CD4-positive, alpha-beta memory T cell (primary cell): ENCODE data around the gene RNASEH2C. TPM values are rescaled to one million over a fixed set of nuclear protein-coding genes. Genes with fewer than 3 reads are reported as not detected.

Experiments
- CTCF ChIA-PET: fragments of 350-600 bp; sonication (Branson Sonifier 250); formaldehyde crosslinking; loops from one replicate; lab custom pipeline; 2021; ENCODE audit warnings: inconsistent platforms; ENCODE audit not compliant: partially characterized antibody; lab: Charles Lee
- POLR2A ChIA-PET: fragments of 350-600 bp; sonication (Branson Sonifier 250); formaldehyde crosslinking; loops from one replicate; lab custom pipeline; 2021; ENCODE audit not compliant: partially characterized antibody; lab: Charles Lee
- DNase-seq, 5 donors: peaks; one replicate each; pipeline versions ENCODE4 v3.0.0 to v3.0.0-alpha.2; 2020 to 2022; ENCODE audit warnings: mixed read lengths in 1 of 5
- H3K27ac ChIP-seq: one replicate; pipeline ENCODE4 v1.7.0; 2013; ENCODE audit warnings: low read depth, low read length
- H3K27me3 ChIP-seq: 2 replicates; pipeline ENCODE4 v1.7.0; 2013; ENCODE audit warnings: mild to moderate bottlenecking, low read length, moderate library complexity; ENCODE audit not compliant: insufficient read depth
- H3K36me3 ChIP-seq: 2 replicates; pipeline ENCODE4 v1.7.0; 2013; ENCODE audit warnings: mild to moderate bottlenecking, low read length, moderate library complexity; ENCODE audit not compliant: insufficient read depth
- H3K4me1 ChIP-seq: 2 replicates; pipeline ENCODE4 v1.7.0; 2013; ENCODE audit warnings: mild to moderate bottlenecking, low read length, moderate library complexity; ENCODE audit not compliant: insufficient read depth
- H3K4me3 ChIP-seq, 2 donors: one replicate each; pipeline ENCODE4 v1.7.0; 2013; ENCODE audit warnings: low read length in 2 of 2, mild to moderate bottlenecking in 1 of 2
- H3K9me3 ChIP-seq, 2 donors: one replicate each; pipeline ENCODE4 v1.7.0; 2013; ENCODE audit warnings: low read length in 2 of 2, control low read depth in 1 of 2; ENCODE audit not compliant: control insufficient read depth in 1 of 2
- H3K27ac Mint-ChIP-seq, 7 donors: one replicate each; pipeline ENCODE4 v1.8.0; 2020 to 2021; ENCODE audit warnings: mixed read lengths in 7 of 7, mild to moderate bottlenecking in 6 of 7, inconsistent platforms in 3 of 7, moderate library complexity in 3 of 7
- H3K27me3 Mint-ChIP-seq, 2 donors: one replicate each; pipeline ENCODE4 v1.8.0; 2020 to 2021; ENCODE audit warnings: mixed read lengths in 2 of 2
- H3K36me3 Mint-ChIP-seq, 2 donors: one replicate each; pipeline ENCODE4 v1.8.0; 2020 to 2021; ENCODE audit warnings: mixed read lengths in 2 of 2, inconsistent platforms in 1 of 2, mild to moderate bottlenecking in 1 of 2
- H3K4me1 Mint-ChIP-seq, 4 donors: one replicate each; pipeline ENCODE4 v1.8.0; 2020 to 2021; ENCODE audit warnings: mixed read lengths in 4 of 4, mild to moderate bottlenecking in 1 of 4
- H3K4me3 Mint-ChIP-seq, 8 donors: one replicate each; pipeline ENCODE4 v1.8.0; 2020 to 2021; ENCODE audit warnings: mixed read lengths in 8 of 8, mild to moderate bottlenecking in 7 of 8, moderate library complexity in 6 of 8, inconsistent platforms in 3 of 8
- H3K9me3 Mint-ChIP-seq, 8 donors: one replicate each; pipeline ENCODE4 v1.8.0; 2020 to 2021; ENCODE audit warnings: mixed read lengths in 8 of 8, mild to moderate bottlenecking in 5 of 8, inconsistent platforms in 3 of 8, moderate library complexity in 1 of 8
- intact Hi-C: fragments of 100-400 bp; cut with micrococcal nuclease; formaldehyde crosslinking; loops from one replicate; pipeline ENCODE4 v1.15.1; 2023
- polyA plus RNA-seq, 2 donors: library from polyadenylated mRNA; unstranded; fragments of 300-500 nt; fragmentation: Illumina TruSeq; gene quantifications; one replicate each; pipeline ENCODE4 v1.2.3, GENCODE V29; 2021
- total RNA-seq, 2 experiments: library from RNA; stranded (reverse); gene quantifications; one replicate each; pipeline ENCODE4 v1.2.3, GENCODE V29; 2021

RNASEH2C gene
- total and polyA plus RNA-seq, 4 experiments from 2014 or later = 61.4 to 74.2 (median 69.4) TPM

GRCh38 chr11:65745049-65745448, 24.5 kb upstream of the RNASEH2C start:
- Mint-ChIP-seq H3K4me1 (no peaks in the 10 kb centered on the region), H3K9me3 (no peaks in the 10 kb centered on the region), H3K27ac (no peak overlapping the region), H3K27me3 (peaks cover 0 to 13% of the 10 kb centered on the region in 2 donors), H3K36me3 (no peaks in the 10 kb centered on the region), H3K4me3 (no peak overlapping the region)
- Histone ChIP-seq H3K27ac (no peak overlapping the region), H3K4me3 (no peak overlapping the region), H3K36me3 (no peaks in the 10 kb centered on the region), H3K27me3 (no peaks in the 10 kb centered on the region), H3K9me3 (no peaks in the 10 kb centered on the region), H3K4me1 (no peaks in the 10 kb centered on the region)
- intact Hi-C loops = no loop called here
- POLR2A ChIA-PET = interaction anchor here (1.1 kb wide), 1 partner anchor 130 kb away, joined by 3 read pairs; no protein-coding TSS in a partner anchor
- CTCF ChIA-PET = interaction anchor here (0.8 to 1.0 kb wide), 2 partner anchors 35 to 300 kb away, joined by 3 read pairs; no protein-coding TSS in a partner anchor
- DNase-seq = no peak

- no peak for DNase-seq
- CTCF ChIA-PET = interaction anchor here (0.8 to 1.0 kb wide), 2 partner anchors 35 to 301 kb away, joined by 3 read pairs; no protein-coding TSS in a partner anchor
- no peak overlapping the region for H3K4me3 ChIP-seq
Measured at GRCh38 chr11:65744699-65745042, 24.1 kb upstream of the RNASEH2C start.

GRCh38 chr11:65744026-65744698, 23.6 kb upstream of the RNASEH2C start:
- Histone ChIP-seq H3K27me3 (no peaks in the 10 kb centered on the region), H3K9me3 (no peaks in the 10 kb centered on the region), H3K27ac (no peak overlapping the region), H3K36me3 (no peaks in the 10 kb centered on the region), H3K4me1 (no peaks in the 10 kb centered on the region), H3K4me3 (no peak overlapping the region)
- no peak overlapping the region for H3K4me3 Mint-ChIP-seq
- DNase-seq = no peak
- ChIA-PET CTCF (interaction anchor here (0.8 to 1.0 kb wide), 2 partner anchors 36 to 301 kb away, joined by 3 read pairs; no protein-coding TSS in a partner anchor), POLR2A (interaction anchor here (1.1 kb wide), 1 partner anchor 129 kb away, joined by 3 read pairs; no protein-coding TSS in a partner anchor)
- no peaks in the 10 kb centered on the region for H3K9me3 Mint-ChIP-seq
- H3K27ac Mint-ChIP-seq = no peak overlapping the region
- intact Hi-C loops = no loop called here
- peaks cover 0 to 11% of the 10 kb centered on the region in 2 donors for H3K27me3 Mint-ChIP-seq
- no peaks in the 10 kb centered on the region for H3K4me1 Mint-ChIP-seq
- H3K36me3 Mint-ChIP-seq = no peaks in the 10 kb centered on the region

More at GRCh38 chr11:65744699-65745042, 24.1 kb upstream of the RNASEH2C start:
- POLR2A ChIA-PET = interaction anchor here (1.1 kb wide), 1 partner anchor 130 kb away, joined by 3 read pairs; no protein-coding TSS in a partner anchor
- no peaks in the 10 kb centered on the region for H3K9me3 Mint-ChIP-seq
- Histone ChIP-seq H3K4me1 (no peaks in the 10 kb centered on the region), H3K9me3 (no peaks in the 10 kb centered on the region), H3K27me3 (no peaks in the 10 kb centered on the region), H3K27ac (no peak overlapping the region), H3K36me3 (no peaks in the 10 kb centered on the region)
- no peaks in the 10 kb centered on the region for H3K36me3 Mint-ChIP-seq
- intact Hi-C loops = no loop called here
- peaks cover 0 to 13% of the 10 kb centered on the region in 2 donors for H3K27me3 Mint-ChIP-seq
- no peak overlapping the region for H3K27ac Mint-ChIP-seq
- H3K4me3 Mint-ChIP-seq = no peak overlapping the region
- H3K4me1 Mint-ChIP-seq = no peaks in the 10 kb centered on the region

GRCh38 chr11:65743681-65744025, 23.1 kb upstream of the RNASEH2C start:
- CTCF ChIA-PET = no interaction called here
- H3K27ac Mint-ChIP-seq = no peak overlapping the region

GRCh38 chr11:65742353-65742752, 21.8 kb upstream of the RNASEH2C start:
- Histone ChIP-seq H3K27ac (no peak overlapping the region), H3K27me3 (no peaks in the 10 kb centered on the region), H3K4me1 (no peaks in the 10 kb centered on the region), H3K9me3 (no peaks in the 10 kb centered on the region), H3K36me3 (no peaks in the 10 kb centered on the region), H3K4me3 (no peak overlapping the region)
- Mint-ChIP-seq H3K9me3 (no peaks in the 10 kb centered on the region), H3K36me3 (no peaks in the 10 kb centered on the region), H3K27ac (no peak overlapping the region), H3K27me3 (peaks cover 2 to 12% of the 10 kb centered on the region in 2 donors), H3K4me1 (no peaks in the 10 kb centered on the region), H3K4me3 (no peak overlapping the region)
- ChIA-PET CTCF (no interaction called here), POLR2A (no interaction called here)
- no peak for DNase-seq
- intact Hi-C loops = no loop called here

More at GRCh38 chr11:65743681-65744025, 23.1 kb upstream of the RNASEH2C start:
- Mint-ChIP-seq H3K4me1 (no peaks in the 10 kb centered on the region), H3K36me3 (no peaks in the 10 kb centered on the region), H3K27me3 (peaks cover under 1 to 11% of the 10 kb centered on the region in 2 donors), H3K4me3 (no peak overlapping the region), H3K9me3 (no peaks in the 10 kb centered on the region)
- Histone ChIP-seq H3K4me3 (no peak overlapping the region), H3K36me3 (no peaks in the 10 kb centered on the region), H3K27ac (no peak overlapping the region), H3K9me3 (no peaks in the 10 kb centered on the region), H3K4me1 (no peaks in the 10 kb centered on the region), H3K27me3 (no peaks in the 10 kb centered on the region)
- no peak for DNase-seq
- intact Hi-C loops = no loop called here
- POLR2A ChIA-PET = no interaction called here

- Mint-ChIP-seq H3K27me3 (peaks cover 5 to 10% of the 10 kb centered on the region in 2 donors), H3K4me1 (no peaks in the 10 kb centered on the region), H3K36me3 (no peaks in the 10 kb centered on the region), H3K4me3 (no peak overlapping the region), H3K27ac (no peak overlapping the region), H3K9me3 (no peaks in the 10 kb centered on the region)
- H3K9me3 ChIP-seq = no peaks in the 10 kb centered on the region
- no peaks in the 10 kb centered on the region for H3K4me1 ChIP-seq
- no peak for DNase-seq
- intact Hi-C loops = no loop called here
- no peaks in the 10 kb centered on the region for H3K27me3 ChIP-seq
- no peaks in the 10 kb centered on the region for H3K36me3 ChIP-seq
- no peak overlapping the region for H3K27ac ChIP-seq
- ChIA-PET CTCF (interaction anchor here (0.6 to 1.0 kb wide), 2 partner anchors 13 to 248 kb away, joined by 3 read pairs; no protein-coding TSS in a partner anchor), POLR2A (no interaction called here)
- no peak overlapping the region for H3K4me3 ChIP-seq
Measured at GRCh38 chr11:65741185-65741584, 20.6 kb upstream of the RNASEH2C start.

- no peak overlapping the region for H3K4me3 Mint-ChIP-seq
- no peak for DNase-seq
- intact Hi-C loops = no loop called here
- ChIA-PET CTCF (no interaction called here), POLR2A (no interaction called here)
- Histone ChIP-seq H3K9me3 (no peaks in the 10 kb centered on the region), H3K27me3 (no peaks in the 10 kb centered on the region), H3K27ac (no peak overlapping the region), H3K4me3 (no peak overlapping the region), H3K4me1 (no peaks in the 10 kb centered on the region), H3K36me3 (no peaks in the 10 kb centered on the region)
- H3K4me1 Mint-ChIP-seq = no peaks in the 10 kb centered on the region
- H3K27me3 Mint-ChIP-seq = peaks cover 8 to 11% of the 10 kb centered on the region in 2 donors
- H3K36me3 Mint-ChIP-seq = no peaks in the 10 kb centered on the region
- H3K27ac Mint-ChIP-seq = no peak overlapping the region
- no peaks in the 10 kb centered on the region for H3K9me3 Mint-ChIP-seq
Measured at GRCh38 chr11:65739022-65739421, 18.4 kb upstream of the RNASEH2C start.
